Fibroblast of skin of back (primary cell): ENCODE data around the gene PLCB3.

Source experiments
- DNase-seq: peaks from one replicate; pipeline ENCODE4 v3.0.0-alpha.2; 2013

Gene PLCB3

DNA sequence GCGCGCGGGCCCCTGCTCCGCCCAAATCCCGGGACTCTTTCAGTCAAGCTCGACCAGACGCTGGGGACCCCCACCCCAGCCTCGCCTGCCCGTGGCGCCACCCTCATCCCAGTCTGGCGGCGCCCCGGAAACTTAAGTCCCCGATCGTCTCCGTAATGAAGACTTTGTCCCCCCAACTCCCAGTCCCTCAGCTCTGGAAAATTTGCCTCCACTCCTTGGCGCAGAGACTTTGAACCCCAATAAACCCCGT is 348 bp downstream of the PLCB3 start:
- no peak for DNase-seq

DNA sequence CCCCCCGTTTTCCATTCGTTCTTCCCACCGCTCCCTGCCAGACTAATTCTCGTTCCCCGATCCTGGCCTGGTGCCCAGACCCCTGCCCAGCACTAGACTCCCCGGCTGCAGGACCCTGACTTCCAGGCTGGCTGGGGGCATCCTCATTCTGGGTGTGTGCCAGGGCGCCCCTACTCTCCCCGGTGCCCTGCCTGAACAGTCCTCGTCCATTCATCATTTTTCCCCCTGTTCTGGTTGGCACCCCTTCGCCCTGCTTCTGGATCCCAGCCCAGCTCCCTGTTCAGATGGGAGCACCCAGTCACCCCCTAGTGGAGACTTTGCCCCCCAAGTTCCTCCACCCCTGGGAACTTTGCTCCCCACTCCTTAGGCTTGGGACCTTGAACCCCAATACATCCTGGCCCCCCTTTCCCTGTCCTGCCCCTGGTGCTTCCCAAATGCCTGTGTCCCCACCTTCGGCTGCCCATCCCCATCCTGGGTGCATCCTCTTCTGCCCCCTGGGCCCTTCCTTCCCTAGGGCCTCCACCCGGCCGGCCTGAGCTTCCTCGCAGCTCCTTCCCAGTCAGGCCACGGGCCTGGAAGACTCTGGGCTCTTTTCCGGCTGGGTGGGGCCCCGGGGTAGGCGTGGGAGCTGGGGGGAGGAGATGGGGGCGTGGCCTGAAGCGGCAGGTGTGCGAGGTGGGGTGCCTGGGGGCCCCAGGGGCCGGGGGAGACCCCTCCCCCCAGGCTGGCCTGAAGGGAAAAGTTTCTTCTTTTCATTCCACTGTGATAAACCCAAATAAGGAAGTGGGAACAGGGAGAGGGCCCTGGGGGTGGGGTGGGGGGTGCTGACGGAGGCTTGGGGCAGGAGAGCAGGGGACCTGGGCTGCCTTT is 908 bp downstream of the PLCB3 start:
- peak; percentile 44 for DNase-seq

DNA sequence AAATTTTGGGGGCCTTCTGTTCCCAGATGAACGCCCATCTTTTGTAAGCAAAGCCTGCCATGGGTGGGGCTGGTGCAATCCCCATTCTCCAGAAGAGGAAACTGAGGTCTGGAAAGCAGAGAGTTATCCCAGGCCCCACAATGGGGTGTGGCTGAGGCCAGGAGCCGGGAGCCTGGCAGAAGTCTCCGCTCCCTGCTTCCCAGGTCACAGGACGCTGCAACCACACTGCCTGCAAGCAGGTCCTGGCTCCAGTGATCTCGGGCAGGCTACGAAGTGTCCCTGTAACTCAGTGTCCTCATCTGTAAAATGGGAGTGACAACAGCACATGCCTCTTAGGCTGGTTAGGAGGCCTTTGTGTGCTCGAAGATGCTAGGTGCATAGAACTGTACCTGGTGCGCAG is 1.7 kb downstream of the PLCB3 start:
- DNase-seq = no peak

DNA sequence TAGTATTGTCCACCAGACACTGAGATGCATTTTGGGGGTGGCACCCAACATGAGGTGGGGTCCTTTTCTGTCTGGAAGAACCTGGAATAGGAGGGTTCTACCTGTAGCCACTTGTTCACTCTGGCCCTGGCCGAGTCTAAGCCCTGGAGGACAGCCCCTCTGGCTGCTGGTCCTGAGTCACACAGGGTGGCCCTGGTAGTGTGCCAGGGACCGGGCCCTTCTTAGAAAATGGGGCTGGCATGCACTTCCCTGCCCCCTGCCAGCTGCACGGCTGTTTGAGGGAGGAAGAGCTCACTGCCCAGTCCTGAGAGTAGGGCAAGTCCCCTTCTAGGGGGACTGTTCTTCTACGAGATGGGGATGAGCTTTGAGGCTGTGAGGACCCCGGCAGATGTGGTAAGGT is 2.2 kb downstream of the PLCB3 start:
- peak; percentile 37 for DNase-seq

DNA sequence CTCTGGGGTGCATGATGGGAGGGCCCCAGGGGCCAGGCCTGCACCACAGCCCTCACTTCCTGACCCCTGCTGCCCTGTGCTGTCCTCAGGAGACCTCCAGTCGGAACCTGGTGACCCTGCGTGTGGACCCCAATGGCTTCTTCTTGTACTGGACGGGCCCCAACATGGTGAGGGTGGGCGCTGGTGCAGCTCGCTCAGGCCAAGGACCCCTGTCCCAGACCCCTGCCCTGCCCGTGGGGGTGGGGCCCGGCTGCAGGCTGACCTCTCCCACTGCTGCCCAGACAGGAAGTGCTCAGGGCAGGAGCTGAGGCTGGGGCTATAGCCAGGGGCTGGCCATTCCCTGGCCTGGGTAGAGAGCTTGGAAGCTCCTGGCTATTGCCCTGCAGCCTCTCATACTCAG is 3.0 kb downstream of the PLCB3 start:
- no peak for DNase-seq

DNA sequence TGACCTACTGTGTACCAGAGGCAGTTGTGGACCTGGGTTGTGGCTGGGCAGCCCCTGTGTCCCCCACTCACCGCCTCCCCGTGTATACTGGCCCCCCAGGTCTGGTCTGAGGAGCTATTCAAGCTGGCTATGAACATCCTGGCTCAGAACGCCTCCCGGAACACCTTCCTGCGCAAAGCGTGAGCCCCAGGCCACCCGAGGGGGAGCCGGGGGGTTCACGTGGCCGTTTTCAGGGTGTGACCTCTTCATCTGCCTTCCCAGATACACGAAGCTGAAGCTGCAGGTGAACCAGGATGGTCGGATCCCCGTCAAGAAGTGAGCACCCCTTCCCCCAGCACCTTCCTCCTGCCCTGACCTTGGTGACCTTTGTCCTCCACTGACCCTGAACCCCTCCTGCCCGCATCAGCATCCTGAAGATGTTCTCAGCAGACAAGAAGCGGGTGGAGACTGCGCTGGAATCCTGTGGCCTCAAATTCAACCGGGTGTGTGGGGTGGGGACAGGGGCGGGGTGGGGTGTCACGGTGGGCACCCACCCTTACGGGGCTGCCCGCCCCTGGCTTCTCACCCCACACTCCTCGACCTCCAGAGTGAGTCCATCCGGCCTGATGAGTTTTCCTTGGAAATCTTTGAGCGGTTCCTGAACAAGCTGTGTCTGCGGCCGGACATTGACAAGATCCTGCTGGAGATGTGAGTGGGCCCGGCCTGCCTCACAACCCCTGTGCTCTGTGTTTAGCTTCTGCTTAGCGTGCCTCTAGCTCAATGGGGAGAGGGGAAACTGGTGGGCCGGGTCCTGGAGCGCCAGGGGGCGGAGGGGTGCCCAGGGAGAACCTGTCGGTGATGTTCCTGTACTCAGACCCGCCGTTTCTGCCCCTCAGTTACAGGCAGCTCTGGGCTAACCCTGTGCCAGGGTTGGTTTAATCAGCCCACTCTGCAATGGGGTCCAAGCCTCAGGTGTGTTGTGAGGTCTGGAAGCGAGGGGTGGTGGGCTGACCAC is 4.1 kb downstream of the PLCB3 start:
- no peak for DNase-seq

DNA sequence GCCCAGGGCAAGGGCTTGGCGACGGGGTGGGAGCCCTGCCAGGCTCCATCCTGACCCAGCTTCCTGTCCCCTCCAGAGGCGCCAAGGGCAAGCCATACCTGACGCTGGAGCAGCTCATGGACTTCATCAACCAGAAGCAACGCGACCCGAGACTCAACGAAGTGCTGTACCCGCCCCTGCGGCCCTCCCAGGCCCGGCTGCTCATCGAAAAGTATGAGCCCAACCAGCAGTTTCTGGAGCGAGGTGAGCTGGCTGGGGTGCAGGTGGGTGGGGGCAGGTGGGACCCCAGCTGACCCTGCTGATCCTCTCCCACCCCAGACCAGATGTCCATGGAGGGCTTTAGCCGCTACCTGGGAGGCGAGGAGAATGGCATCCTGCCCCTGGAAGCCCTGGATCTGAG is 5.0 kb downstream of the PLCB3 start:
- no peak for DNase-seq

DNA sequence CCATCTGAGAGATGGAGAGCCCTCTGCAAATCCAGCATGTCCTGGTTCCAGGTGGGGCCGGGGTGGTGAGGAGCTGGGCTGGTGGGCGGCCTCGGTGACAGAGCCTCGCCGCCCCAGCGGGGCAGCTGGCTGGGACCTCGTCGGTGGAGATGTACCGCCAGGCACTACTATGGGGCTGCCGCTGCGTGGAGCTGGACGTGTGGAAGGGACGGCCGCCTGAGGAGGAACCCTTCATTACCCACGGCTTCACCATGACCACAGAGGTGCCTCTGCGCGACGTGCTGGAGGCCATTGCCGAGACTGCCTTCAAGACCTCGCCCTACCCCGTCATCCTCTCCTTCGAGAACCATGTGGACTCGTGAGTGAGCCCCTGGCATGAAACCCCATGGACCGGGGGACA is 7.0 kb downstream of the PLCB3 start:
- no peak for DNase-seq

DNA sequence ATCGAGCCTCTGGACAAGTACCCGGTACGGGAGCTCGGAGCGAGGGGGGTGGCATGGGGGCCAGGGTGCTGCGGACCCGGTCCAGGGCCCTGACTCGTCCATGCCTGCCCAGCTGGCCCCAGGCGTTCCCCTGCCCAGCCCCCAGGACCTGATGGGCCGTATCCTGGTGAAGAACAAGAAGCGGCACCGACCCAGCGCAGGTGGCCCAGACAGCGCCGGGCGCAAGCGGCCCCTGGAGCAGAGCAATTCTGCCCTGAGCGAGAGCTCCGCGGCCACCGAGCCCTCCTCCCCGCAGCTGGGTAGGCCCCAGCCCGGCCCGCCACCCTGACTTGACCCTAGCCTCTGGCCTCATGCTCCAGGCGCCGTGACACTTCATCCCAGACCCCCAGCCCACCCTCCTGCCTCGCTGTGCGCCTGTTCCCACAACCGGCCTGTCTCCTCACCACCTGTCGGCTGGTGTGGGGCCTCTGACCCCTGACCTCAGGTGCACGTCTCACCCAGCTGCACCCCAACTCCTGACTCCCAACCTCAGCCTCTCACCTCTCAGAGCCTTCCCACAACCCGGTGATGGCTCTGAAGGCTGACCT is 7.7 kb downstream of the PLCB3 start:
- DNase-seq = no peak

DNA sequence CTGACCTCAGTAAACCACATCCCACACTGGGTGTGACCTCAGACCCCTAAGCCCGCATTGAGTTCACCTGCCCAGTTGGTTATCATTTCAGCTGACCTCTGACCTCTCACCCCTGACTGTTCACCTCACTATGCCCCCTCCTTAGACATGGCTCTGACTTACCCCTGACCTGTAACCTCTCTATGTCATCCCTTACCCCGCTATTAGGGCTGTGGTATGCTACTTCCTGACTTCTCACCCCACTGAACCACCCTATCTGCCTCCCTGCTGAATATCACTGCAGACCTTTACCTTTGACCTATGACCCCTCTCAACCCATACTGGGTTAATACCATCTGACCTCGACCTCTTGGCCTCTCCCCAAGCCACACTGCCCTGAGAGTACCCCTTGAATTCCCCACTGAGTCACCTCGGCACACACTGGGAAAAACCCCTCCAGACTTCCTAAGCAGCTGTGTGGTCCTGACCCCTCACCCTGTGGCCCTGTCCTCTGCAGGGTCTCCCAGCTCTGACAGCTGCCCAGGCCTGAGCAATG is 8.3 kb downstream of the PLCB3 start:
- DNase-seq = no peak

DNA sequence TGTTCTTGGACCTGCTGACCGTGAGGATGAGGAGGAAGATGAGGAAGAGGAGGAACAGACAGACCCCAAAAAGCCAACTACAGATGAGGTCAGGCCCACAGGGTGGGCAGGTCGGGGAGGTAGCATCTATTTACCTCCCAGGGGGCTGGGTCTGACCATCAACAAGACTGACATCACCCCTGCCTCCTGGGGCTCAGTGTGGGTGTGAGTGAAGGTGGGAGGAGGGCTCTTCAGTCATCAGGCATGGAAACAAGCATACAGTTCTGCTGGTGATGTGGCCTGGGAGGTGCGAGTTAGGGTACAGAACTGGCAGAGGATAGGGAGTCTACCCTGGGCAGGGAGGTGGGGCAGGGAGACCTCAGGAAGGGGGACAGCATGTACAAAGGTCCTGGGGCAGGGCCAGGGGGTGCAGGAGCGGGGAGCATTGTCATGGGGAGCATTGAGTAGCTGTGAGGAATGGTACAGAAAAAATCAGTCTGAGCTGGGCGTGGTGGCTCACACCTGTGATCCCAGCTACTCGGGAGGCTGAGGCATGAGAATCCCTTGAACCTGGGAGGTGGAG is 8.9 kb downstream of the PLCB3 start:
- no peak for DNase-seq

DNA sequence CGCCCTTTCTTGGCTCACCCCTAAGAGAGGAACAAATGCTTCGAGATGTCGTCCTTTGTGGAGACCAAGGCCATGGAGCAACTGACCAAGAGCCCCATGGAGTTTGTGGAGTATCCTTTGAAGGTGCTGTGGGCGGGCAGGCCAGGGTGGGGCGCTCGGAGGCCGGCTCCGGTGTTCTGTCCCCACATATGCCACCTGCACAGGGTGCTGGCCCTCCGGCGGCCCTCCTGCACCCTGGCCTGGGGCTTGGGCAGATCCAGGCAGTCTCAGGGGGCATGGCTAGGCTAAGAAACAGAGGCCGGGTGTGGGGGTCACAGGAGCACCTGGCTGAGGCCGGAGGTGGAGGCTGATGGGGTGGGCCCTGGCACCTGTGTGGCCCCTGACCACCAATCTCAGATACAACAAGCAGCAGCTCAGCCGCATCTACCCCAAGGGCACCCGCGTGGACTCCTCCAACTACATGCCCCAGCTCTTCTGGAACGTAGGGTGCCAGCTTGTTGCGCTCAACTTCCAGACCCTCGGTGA is 10.3 kb downstream of the PLCB3 start:
- no peak for DNase-seq

DNA sequence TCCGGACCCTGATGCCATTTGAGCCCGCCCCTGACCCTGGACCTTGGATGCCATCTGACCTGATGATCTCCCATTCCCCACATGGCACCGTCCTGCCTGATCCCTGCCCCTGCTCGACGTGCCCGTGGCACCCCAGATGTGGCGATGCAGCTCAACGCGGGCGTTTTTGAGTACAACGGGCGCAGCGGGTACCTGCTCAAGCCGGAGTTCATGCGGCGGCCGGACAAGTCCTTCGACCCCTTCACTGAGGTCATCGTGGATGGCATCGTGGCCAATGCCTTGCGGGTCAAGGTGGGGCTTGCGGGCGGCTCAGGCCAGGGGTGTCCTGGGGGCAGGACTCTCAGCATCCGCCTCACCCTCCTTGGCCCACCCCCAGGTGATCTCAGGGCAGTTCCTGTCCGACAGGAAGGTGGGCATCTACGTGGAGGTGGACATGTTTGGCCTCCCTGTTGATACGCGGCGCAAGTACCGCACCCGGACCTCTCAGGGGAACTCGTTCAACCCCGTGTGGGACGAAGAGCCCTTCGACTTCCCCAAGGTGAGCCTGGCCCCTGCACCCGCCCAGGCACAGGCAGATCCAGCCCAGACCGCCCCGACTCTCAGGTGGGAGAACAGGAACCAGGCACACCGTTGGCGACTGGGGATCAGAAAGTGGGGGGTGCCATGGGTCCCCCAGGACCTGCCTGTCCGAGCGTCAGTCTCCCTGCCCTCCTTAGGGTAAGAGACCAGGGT is 11.1 kb downstream of the PLCB3 start:
- no peak for DNase-seq

DNA sequence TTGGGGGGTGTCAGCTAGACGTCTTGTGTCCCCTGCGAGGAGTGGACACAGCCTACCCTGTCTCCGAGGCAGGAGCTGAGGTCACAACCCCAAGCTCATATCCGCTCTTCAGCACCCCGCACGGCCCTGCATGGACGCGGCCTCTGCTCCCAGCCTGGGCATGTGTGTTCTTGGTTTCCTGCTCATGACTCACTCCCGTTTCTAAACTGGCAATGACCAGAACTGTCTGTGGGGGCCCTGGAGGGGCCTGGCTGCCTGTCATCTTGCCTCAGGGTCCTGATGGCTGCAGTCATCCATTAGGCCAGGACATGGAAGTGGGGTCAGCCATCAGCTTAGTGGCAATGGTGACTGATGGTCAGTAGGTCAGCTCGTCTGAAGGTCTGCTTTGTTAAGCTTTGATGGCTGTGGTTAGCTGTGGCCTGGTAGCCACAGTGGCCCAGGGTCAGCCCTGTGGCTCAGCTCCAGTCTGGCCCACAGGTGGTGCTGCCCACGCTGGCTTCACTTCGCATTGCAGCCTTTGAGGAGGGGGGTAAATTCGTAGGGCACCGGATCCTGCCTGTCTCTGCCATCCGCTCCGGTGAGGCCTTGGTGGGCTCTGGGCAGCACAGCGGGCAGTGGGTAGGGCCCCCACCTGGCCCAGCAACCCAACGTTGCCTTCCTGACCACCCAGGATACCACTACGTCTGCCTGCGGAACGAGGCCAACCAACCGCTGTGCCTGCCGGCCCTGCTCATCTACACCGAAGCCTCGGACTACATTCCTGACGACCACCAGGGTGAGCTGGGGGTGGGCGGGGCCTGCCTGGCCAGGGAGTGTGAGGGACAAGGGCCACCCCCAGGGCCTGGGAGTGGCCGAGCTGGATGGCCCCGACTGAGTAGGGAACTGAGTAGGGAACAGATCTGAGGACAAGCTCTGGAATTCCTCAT is 12.0 kb downstream of the PLCB3 start:
- peak; percentile 36 for DNase-seq

DNA sequence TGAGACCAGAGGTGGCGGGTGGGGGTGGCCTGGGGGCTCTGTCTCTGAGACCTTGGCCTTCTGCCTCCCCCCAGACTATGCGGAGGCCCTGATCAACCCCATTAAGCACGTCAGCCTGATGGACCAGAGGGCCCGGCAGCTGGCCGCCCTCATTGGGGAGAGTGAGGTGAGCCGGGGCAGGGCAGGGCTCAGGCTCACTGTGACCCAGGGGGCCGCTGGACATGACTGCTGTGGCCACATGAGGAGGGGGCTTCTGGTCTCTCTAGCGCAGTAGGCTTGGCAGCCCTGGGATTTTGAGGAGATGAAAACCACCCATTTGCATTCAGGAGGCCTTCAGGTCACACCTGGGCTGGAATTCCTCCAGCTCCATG is 12.6 kb downstream of the PLCB3 start:
- no peak for DNase-seq

DNA sequence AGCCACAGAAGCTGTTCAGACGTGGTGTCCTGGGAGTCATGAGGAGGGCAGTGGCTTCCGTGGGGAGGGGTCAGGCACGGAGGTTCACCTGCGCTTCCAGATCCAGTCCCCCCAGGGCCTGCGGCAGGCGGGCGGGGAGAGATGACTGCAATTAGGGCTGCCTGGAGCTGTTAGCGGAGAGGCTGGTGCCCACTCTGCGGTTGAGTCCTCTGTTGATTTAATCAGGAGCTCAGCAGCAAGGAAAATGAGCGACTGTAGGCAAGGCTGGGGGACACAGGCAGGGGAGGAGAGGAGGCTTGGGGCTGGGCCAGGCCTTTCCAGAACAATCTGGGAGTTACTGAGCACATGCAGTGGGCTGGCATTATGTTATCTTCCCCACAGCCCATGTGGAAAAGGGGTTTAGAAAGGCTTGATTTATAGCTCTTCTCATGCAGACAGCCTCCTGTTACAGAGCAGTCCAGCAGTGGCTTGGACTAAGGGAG is 13.1 kb downstream of the PLCB3 start:
- DNase-seq = no peak

DNA sequence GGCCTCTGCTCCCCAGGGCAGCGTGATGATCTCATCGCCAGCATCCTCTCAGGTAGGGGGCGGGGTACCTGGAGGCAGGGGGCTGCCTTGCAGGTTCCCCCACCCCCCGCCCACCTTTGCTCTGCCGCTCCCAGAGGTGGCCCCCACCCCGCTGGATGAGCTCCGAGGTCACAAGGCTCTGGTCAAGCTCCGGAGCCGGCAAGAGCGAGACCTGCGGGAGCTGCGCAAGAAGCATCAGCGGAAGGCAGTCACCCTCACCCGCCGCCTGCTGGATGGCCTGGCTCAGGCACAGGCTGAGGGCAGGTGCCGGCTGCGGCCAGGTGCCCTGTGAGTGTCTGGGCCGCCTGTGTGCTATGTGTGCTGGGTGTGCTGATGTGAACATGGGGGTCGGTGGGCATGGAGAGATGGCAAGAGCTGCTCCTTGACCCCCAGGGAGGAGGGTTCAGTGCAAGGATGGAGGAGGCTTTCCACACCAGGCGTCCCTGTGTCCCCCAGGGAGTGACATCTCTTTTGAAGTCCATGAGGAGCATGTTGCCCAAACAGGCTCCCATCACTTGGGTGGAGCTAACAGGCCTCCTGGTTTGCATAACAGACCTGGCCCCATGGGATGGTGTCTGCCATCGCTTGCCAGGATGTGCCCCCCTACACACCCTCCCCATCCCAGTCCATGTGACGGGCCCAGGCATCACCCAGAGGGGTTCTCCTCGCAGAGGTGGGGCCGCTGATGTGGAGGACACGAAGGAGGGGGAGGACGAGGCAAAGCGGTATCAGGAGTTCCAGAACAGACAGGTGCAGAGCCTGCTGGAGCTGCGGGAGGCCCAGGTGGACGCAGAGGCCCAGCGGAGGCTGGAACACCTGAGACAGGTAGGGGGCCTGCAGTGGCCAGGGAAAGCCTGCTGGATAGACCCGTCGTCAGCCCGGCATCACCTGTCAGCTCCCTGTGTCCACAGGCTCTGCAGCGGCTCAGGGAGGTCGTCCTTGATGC is 14.1 kb downstream of the PLCB3 start:
- DNase-seq = no peak

DNA sequence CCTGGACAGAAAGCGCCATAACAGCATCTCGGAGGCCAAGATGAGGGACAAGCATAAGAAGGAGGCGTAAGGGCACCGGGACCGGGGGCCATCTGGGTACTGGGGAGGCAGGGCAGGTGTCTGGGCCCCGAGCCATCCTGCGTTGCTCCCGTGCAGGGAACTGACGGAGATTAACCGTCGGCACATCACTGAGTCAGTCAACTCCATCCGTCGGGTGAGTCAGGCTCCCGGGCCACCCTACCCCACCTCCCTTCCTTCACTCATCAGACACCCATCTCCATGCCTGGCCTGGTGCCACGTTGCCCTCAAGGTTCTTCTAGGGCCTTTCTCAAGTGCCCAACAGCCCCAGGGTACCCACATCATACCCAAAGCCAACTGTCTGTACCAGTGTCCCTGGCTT is 15.0 kb downstream of the PLCB3 start:
- DNase-seq = peak; percentile 22

DNA sequence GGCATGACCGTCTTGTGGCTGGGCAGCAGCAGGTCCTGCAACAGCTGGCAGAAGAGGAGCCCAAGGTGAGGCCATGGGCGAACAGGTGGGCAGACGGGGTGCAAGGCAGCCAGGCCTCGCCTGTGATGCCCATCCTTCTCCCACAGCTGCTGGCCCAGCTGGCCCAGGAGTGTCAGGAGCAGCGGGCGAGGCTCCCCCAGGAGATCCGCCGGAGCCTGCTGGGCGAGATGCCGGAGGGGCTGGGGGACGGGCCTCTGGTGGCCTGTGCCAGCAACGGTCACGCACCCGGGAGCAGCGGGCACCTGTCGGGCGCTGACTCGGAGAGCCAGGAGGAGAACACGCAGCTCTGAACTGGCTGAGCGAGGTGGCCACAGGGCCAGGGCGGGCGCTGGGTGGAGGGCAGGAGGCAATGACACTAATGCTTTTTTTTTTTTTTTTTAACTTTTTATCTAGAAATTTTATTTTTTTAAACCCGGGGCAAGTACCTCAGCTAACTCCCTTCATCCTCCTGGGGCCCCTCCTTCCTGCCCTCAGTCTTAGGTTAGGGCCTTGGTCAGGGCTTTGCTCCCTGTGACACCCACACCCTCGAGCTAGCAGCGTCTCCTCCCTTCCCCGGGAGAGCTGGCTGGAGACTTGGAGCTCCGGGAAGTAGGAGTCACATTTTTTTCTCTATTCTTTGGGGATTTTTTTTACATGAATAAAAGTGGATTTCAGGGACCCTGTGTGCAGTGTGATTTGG is 16.0 kb downstream of the PLCB3 start:
- DNase-seq = no peak
